Dermis microvascular lymphatic vessel endothelial cell (primary cell): ENCODE measurements around the gene DGKD. TPM values are rescaled to one million over a fixed set of nuclear protein-coding genes. Genes with fewer than 3 reads are reported as not detected.

Source experiments
- DNase-seq, 2 donors: peaks; one replicate each; pipeline versions ENCODE4 v3.0.0 to v3.0.0-alpha.2; 2010; ENCODE audit warnings: low read depth in 2 of 2
- total RNA-seq: library from RNA; depleted of rRNA; stranded (reverse); fragments of >200 nt; gene quantifications from 2 replicates; pipeline ENCODE4 v1.2.1, GENCODE V29; 2014

The DGKD gene
- total RNA-seq, 1 donor from 2014 or later, result 10.7 TPM

- DNase-seq, result peak in 1 of 2 donors; percentile 67
These were observed 72.5 kb downstream of the DGKD start for GRCh38 chr2:233426619-233427342.

- DNase-seq, result no peak
These were observed 73.7 kb downstream of the DGKD start for GRCh38 chr2:233428008-233428407.

GRCh38 chr2:233428438-233428837, 74.1 kb downstream of the DGKD start:
- DNase-seq, result no peak

GRCh38 chr2:233429175-233429897, 75.0 kb downstream of the DGKD start:
- DNase-seq, result no peak

GRCh38 chr2:233430081-233430480, 75.8 kb downstream of the DGKD start:
- peak; percentile 47 to 85 for DNase-seq

GRCh38 chr2:233430651-233431050, 76.4 kb downstream of the DGKD start:
- DNase-seq, result no peak

DNA sequence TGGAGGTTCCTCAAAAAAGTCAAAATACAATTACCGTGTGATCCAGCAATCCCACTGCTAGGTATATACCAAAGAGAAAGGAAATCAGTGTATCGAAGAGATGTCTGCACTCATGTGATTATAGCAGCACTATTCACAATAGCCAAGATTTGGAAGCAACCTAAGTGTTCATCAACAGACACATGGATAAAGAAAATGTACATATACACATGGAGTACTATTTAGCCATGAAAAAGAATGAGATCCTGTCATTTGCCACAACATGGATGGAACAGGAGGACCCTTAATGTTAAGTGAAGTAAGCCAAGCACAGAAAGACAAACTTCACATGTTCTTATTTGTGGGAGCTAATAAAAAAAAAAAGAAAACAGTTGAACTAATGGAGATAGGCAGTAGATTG, 78.7 kb downstream of the DGKD start:
- DNase-seq, result no peak

GRCh38 chr2:233433794-233434193, 79.5 kb downstream of the DGKD start:
- no peak for DNase-seq

GRCh38 chr2:233434666-233435330, 80.5 kb downstream of the DGKD start:
- DNase-seq, result no peak

DNA sequence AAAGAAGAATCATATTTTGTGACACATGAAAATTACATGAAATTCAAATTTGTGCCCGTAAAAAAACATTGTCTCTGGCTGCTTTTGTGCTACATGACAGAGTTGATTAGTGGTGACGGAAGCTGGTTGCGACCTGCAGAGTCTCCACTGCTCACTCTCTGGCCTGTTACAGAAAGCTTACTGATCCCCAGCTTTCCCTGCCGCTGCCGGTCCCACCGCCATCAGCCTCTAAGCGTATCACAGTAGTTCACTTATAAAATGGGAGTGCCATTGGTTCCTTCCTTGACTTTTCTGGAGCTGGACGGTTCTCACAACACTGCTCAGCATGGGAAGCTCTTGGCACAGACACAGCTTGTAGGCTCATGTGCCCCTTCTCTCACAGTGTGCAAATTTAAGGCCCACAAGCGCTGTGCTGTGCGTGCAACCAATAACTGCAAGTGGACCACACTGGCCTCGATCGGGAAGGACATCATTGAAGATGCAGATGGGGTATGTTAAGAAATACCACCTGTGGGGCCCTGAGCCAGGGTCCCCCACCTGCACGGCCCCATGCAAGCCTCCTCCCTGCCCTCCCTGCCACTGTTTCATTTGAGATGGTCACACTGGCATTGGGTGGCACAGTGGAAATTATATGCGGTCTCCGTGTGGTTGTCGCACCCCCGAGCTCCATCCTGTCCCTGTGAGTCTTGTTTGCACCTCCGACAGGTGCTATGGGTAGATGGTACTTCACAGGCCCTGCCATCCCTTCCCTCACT, 81.3 kb downstream of the DGKD start:
- DNase-seq, result no peak

DNA sequence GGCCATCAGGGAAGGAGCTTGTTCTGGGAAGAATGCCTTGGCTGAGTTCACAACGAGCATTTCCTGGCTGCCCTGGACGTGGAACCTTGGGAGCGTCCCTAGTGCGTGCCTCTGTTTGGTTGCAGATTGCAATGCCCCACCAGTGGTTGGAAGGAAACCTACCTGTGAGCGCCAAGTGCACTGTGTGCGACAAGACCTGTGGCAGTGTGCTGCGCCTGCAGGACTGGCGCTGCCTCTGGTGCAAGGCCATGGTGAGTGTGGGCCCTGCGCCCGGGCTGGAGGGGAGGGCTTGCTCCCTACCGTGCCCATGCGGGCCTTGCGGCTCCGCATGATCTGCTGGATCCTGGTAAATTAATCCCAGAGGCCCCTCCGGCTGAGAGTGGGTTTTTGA, 81.9 kb downstream of the DGKD start:
- no peak for DNase-seq

DNA sequence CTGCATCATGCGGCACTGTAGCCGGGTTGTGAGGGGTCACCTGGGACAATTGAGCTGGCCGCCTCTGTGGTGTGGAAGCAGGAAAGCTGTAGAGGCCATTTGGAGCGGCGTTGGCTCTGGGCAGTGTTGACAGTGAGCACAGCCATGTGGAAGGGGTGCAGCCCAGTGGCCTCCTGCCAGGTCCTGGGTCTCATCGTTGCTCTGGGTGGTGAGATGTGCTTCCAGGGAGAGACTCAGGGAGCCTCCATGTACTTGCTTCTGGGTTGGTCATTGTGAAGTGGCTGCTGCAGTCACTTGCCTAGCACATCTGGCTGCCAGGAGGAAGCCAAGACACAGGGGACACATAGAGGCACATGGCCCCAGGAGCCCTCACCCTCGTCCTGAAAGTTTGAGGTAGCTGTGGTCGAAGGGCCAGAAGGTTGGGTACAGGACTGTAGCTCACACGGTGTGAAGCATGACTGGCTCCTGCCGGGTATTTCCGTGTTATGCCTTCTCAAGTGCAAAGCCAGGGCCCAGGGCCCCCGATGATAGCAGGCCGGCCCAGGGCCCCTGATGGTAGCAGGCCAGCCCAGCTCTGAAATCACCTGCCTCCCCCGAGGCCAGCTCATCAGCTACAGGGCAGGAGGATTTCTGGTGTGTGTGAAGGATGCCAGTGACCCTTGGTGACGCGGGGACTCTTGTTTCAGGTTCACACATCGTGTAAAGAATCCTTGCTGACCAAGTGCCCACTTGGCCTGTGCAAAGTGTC, 82.6 kb downstream of the DGKD start:
- DNase-seq, result no peak

- no peak for DNase-seq
These were observed 83.2 kb downstream of the DGKD start for GRCh38 chr2:233437439-233437955.

- no peak for DNase-seq
These were observed 84.4 kb downstream of the DGKD start for GRCh38 chr2:233438573-233439147.

DNA sequence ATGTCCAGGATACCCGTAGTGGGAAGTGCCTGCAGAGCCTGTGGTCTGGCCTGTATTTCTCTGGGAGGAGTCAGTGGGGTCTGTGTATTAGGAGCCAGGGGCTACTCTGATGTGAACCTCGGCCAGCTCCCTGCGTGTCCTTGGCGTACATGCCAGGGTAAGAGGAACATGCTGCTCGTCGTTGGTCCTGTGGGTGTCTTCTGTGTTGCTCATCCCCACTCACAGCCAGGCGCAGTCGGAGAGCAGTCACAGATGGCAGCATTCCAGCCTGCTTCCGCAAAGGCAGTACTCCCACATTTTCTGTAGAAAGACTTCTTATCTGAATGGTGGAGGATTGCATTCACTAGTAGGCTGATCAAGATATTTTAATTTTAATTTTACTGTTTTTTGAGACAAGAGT, 84.9 kb downstream of the DGKD start:
- DNase-seq, result no peak

DNA sequence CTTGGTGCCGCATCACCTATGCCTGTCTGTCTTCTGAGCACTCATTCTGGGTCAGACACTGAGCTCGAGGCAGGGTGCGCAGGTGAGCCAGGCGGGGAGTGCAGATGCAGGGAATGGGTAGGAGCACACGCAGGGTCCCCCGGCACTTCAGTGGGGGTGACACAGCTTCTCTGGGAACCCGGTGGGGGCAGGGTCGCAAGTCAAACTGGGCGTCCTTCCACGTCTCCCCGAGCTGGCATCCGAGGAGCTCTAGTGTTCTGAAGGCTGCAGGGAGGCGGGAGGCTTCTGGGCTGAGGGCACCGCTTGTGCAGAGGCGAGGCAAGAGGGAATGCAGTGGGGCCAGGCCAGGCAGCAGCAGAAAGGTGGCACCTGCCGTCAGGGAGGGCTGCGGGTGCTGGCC, 86.0 kb downstream of the DGKD start:
- no peak for DNase-seq

DNA sequence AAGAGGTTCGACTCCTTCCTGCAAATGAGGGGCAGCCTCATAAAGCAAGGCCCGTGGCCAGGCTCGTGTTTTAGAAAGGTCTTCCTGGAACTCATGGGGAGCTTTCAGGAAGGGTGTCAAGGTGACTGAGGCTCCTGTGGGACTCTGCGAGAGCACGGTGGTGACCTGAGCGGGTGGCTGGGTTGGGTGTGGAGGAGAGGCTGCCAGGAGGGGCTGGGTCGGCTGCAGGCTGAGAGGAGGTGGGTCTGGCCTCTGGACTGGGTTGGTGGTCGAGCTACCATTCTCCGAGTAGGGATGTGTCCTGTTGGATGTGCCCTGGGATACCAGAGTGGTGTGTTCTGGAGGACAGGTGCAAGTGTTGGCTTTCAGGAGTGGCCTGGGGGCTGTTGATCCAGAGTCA, 86.4 kb downstream of the DGKD start:
- DNase-seq, result no peak

DNA sequence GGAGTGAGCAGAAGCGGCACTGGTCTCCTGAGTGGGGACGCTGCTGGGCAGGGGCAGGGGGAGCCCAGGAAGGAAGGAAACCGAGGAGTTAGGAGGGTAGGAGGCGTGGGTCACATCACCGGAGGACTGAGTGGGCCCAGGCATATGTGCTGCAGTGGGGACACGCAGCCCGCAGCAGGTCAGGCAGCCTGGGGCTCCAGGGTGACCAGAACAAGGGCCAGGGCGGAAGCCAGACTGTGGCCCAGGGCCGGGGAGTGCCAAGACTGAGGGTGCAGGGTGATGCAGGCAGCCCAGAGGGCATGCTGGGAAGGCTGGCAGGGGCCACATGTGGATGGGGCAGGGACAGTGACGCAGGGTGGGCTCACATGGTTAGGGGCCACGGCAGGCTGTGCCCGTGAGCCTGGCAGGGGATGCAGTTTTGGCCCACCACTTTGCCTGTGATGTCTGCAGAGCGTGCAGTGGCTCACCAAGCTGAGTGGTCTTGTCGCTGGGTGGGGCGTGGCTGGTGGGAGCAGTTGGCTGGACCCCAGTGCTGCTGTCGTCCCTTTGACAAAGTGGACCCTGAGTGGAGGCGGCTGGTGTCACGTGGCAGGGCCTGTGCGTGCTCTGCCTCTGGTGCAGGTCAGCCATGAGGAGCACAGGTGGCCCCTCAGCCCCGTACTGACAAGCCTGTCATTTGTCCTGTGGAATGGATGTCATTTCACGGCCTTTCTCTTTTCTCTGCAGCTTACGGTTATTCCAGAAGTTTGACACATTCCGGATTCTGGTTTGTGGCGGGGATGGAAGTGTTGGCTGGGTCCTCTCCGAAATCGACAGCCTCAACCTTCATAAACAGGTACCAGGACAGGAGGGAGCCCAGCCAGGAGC, 87.1 kb downstream of the DGKD start:
- DNase-seq, result no peak

DNA sequence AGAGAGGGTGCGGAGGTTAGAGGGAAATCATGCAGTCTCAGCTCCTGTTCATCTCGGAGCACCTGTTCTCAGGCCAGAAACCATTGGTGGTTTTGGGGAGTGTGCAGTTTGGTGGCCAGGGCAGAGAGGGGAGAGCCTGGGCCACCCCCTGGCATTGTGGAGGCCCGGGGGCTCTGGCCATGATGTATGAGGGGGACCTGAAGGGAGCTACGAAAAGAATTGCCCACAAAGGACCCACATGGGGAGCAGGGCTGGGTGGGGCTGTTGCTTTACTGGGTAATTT, 87.7 kb downstream of the DGKD start:
- DNase-seq, result no peak
